ENCODE data around the gene C17orf114.
"Not testable (repeated sequence)": the region's sequence is repeated elsewhere in the genome, so short reads cannot be mapped to it uniquely, and the experiment has no call there.

Gene C17orf114

GRCh38 chr17:4802228-4802627, at the start of gene C17orf114:
C17orf114 (minus strand) TSS chr17:4802328.
- DNase-seq = no peak

GRCh38 chr17:4851084-4851483, 49.0 kb upstream of the C17orf114 start:
- DNase-seq = no peak

GRCh38 chr17:4850246-4850645, 48.1 kb upstream of the C17orf114 start:
- no peak for DNase-seq

GRCh38 chr17:4849011-4849536, 46.9 kb upstream of the C17orf114 start:
- no peak for DNase-seq

- no peak for DNase-seq
These were observed 44.7 kb upstream of the C17orf114 start for GRCh38 chr17:4846635-4847390.

- DNase-seq = no peak
These were observed 43.0 kb upstream of the C17orf114 start for GRCh38 chr17:4845118-4845517.

GRCh38 chr17:4843321-4844000, 41.3 kb upstream of the C17orf114 start:
- DNase-seq = no peak

- DNase-seq = no peak
These were observed 40.2 kb upstream of the C17orf114 start for GRCh38 chr17:4842376-4842775.

GRCh38 chr17:4840893-4841242, 38.7 kb upstream of the C17orf114 start:
- no peak for DNase-seq

GRCh38 chr17:4839965-4840892, 38.1 kb upstream of the C17orf114 start:
- DNase-seq = no peak

- DNase-seq = no peak
These were observed 37.1 kb upstream of the C17orf114 start for GRCh38 chr17:4839221-4839620.

- DNase-seq = no peak
These were observed 36.2 kb upstream of the C17orf114 start for GRCh38 chr17:4838309-4838785.

- no peak for DNase-seq
These were observed 35.6 kb upstream of the C17orf114 start for GRCh38 chr17:4837471-4838308.

- DNase-seq = no peak
These were observed 34.1 kb upstream of the C17orf114 start for GRCh38 chr17:4836221-4836620.

- DNase-seq = no peak
These were observed 32.5 kb upstream of the C17orf114 start for GRCh38 chr17:4834681-4835020.

GRCh38 chr17:4833941-4834680, 32.0 kb upstream of the C17orf114 start:
- DNase-seq = peak; percentile 65

GRCh38 chr17:4833178-4833940, 31.2 kb upstream of the C17orf114 start, which contains the start of gene MINK1:
MINK1 (plus strand) TSS chr17:4833340; CDS start chr17:4833584, 244 bp downstream.
- DNase-seq = peak; percentile 91

- DNase-seq = not testable (repeated sequence)
These were observed 30.7 kb upstream of the C17orf114 start for GRCh38 chr17:4832829-4833177.

GRCh38 chr17:4827399-4827798, 25.3 kb upstream of the C17orf114 start:
- no peak for DNase-seq

- DNase-seq = no peak
These were observed 21.4 kb upstream of the C17orf114 start for GRCh38 chr17:4823373-4824089.

Data from activated CD8-positive, alpha-beta memory T cell treated with anti-CD3 and anti-CD28 coated beads for 24 hours (primary cell).